ENCODE measurements around the gene CLASP1. TPM values are rescaled to one million over a fixed set of nuclear protein-coding genes. Genes with fewer than 3 reads are reported as not detected.

Gene CLASP1
- total and polyA plus RNA-seq, 2 experiments from 2014 or later: 20.1 to 37.4 TPM

GRCh38 chr2:121550669-121551068 is 98.6 kb downstream of the CLASP1 start:
- Histone ChIP-seq H3K27me3 (replicated peaks; ENCODE audit: insufficient read depth) (no peaks in the 10 kb centered on the region), H3K4me2 (ENCODE audit: unreplicated experiment) (no peak overlapping the region), H3F3A (ENCODE audit: insufficient read depth) (no peaks in the 10 kb centered on the region), H3K9me2 (ENCODE audit: insufficient read depth) (no peaks in the 10 kb centered on the region), H2AFZ (no peak overlapping the region), H3K27ac (no peak overlapping the region), H3K79me2 (ENCODE audit: insufficient read depth) (peaks cover 96% of the 10 kb centered on the region), H3K9me3 (ENCODE audit: low read depth) (no peaks in the 10 kb centered on the region), H3K9ac (no peak overlapping the region), H3K36me3 (ENCODE audit: low read depth) (no peaks in the 10 kb centered on the region), H3K4me1 (ENCODE audit: insufficient read depth) (no peaks in the 10 kb centered on the region), H4K20me1 (ENCODE audit: insufficient read depth) (peaks cover 22% of the 10 kb centered on the region), H3K4me3 (no peak overlapping the region)
- in situ Hi-C loops (cut with MboI): no loop called here
- TF ChIP-seq EZH2 (IDR thresholded peaks at IDR 0.05; ENCODE audit: insufficient read depth, poor library complexity, severe bottlenecking): no peak
- no peak for TF ChIP-seq EZH2phosphoT487 (IDR thresholded peaks at IDR 0.05; ENCODE audit: insufficient read depth, low read depth)
- WGBS, 2 experiments (ENCODE audit: low coverage in 1 of 2, low lambda C conversion rate in 2 of 2, missing lambda C conversion rate in 2 of 2): 52 to 56% methylated on average over 2 of the region's 2 CpGs
- DNase-seq: no peak

- in situ Hi-C loops (cut with MboI): loop anchor here (25.0 kb wide), 1 partner anchor 165 kb away; no protein-coding TSS in a partner anchor
- H4K20me1 ChIP-seq (ENCODE audit: insufficient read depth): peaks cover 35% of the 10 kb centered on the region
- WGBS, 2 experiments (ENCODE audit: low coverage in 1 of 2, low lambda C conversion rate in 2 of 2, missing lambda C conversion rate in 2 of 2): 78 to 81% methylated on average over 5 of the region's 5 CpGs
These were observed 101.6 kb downstream of the CLASP1 start for GRCh38 chr2:121547646-121548045.

GRCh38 chr2:121545913-121546312 is 103.3 kb downstream of the CLASP1 start:
- in situ Hi-C loops (cut with MboI): loop anchor here (25.0 kb wide), 1 partner anchor 166 kb away; no protein-coding TSS in a partner anchor
- no peaks in the 10 kb centered on the region; the same call in 1 of the 2 replicates for H3K4me1 ChIP-seq (ENCODE audit: insufficient read depth)
- peaks cover 35% of the 10 kb centered on the region for H4K20me1 ChIP-seq (ENCODE audit: insufficient read depth)
- H3K4me3 ChIP-seq: no peak overlapping the region
- no peak overlapping the region for H3K4me2 ChIP-seq (ENCODE audit: unreplicated experiment)
- no peak overlapping the region for H3K27ac ChIP-seq
- no peaks in the 10 kb centered on the region for H3F3A ChIP-seq (ENCODE audit: insufficient read depth)
- no peaks in the 10 kb centered on the region for H3K9me3 ChIP-seq (ENCODE audit: low read depth)
- no peaks in the 10 kb centered on the region for H3K9me2 ChIP-seq (ENCODE audit: insufficient read depth)
- H3K79me2 ChIP-seq (ENCODE audit: insufficient read depth): peaks cover 100% of the 10 kb centered on the region
- no peaks in the 10 kb centered on the region for H3K27me3 ChIP-seq (replicated peaks; ENCODE audit: insufficient read depth)
- WGBS, 2 experiments (ENCODE audit: low coverage in 1 of 2, low lambda C conversion rate in 2 of 2, missing lambda C conversion rate in 2 of 2): 97 to 99% methylated on average over 2 of the region's 2 CpGs
- H3K36me3 ChIP-seq (ENCODE audit: low read depth): no peaks in the 10 kb centered on the region
- no peak overlapping the region for H3K9ac ChIP-seq
- no peak for DNase-seq
- TF ChIP-seq EZH2 (IDR thresholded peaks at IDR 0.05; ENCODE audit: insufficient read depth, poor library complexity, severe bottlenecking) (no peak), EZH2phosphoT487 (IDR thresholded peaks at IDR 0.05; ENCODE audit: insufficient read depth, low read depth) (no peak)
- no peak overlapping the region for H2AFZ ChIP-seq

More at GRCh38 chr2:121547646-121548045, 101.6 kb downstream of the CLASP1 start:
- H3K9me2 ChIP-seq (ENCODE audit: insufficient read depth): no peaks in the 10 kb centered on the region
- H3K4me3 ChIP-seq: no peak overlapping the region
- H3K79me2 ChIP-seq (ENCODE audit: insufficient read depth): peaks cover 100% of the 10 kb centered on the region
- H3F3A ChIP-seq (ENCODE audit: insufficient read depth): no peaks in the 10 kb centered on the region
- no peak overlapping the region for H3K27ac ChIP-seq
- DNase-seq: no peak
- no peaks in the 10 kb centered on the region for H3K36me3 ChIP-seq (ENCODE audit: low read depth)
- TF ChIP-seq EZH2 (IDR thresholded peaks at IDR 0.05; ENCODE audit: insufficient read depth, poor library complexity, severe bottlenecking) (no peak), EZH2phosphoT487 (IDR thresholded peaks at IDR 0.05; ENCODE audit: insufficient read depth, low read depth) (no peak)
- no peak overlapping the region for H3K4me2 ChIP-seq (ENCODE audit: unreplicated experiment)
- H3K4me1 ChIP-seq (ENCODE audit: insufficient read depth): no peaks in the 10 kb centered on the region; the same call in 1 of the 2 replicates
- no peak overlapping the region for H3K9ac ChIP-seq
- no peaks in the 10 kb centered on the region for H3K27me3 ChIP-seq (replicated peaks; ENCODE audit: insufficient read depth)
- no peak overlapping the region for H2AFZ ChIP-seq
- H3K9me3 ChIP-seq (ENCODE audit: low read depth): no peaks in the 10 kb centered on the region

GRCh38 chr2:121545257-121545656 is 104.0 kb downstream of the CLASP1 start:
- Histone ChIP-seq H3K9me3 (ENCODE audit: low read depth) (no peaks in the 10 kb centered on the region), H4K20me1 (ENCODE audit: insufficient read depth) (peaks cover 35% of the 10 kb centered on the region), H3K27ac (no peak overlapping the region), H3K9me2 (ENCODE audit: insufficient read depth) (no peaks in the 10 kb centered on the region), H3K4me1 (ENCODE audit: insufficient read depth) (peaks cover 2% of the 10 kb centered on the region), H3K36me3 (ENCODE audit: low read depth) (no peaks in the 10 kb centered on the region), H3K27me3 (replicated peaks; ENCODE audit: insufficient read depth) (no peaks in the 10 kb centered on the region), H3K79me2 (ENCODE audit: insufficient read depth) (peaks cover 100% of the 10 kb centered on the region), H3K9ac (no peak overlapping the region), H3K4me3 (no peak overlapping the region), H3F3A (ENCODE audit: insufficient read depth) (peaks cover 2% of the 10 kb centered on the region), H3K4me2 (ENCODE audit: unreplicated experiment) (no peak overlapping the region), H2AFZ (no peak overlapping the region)
- in situ Hi-C loops (cut with MboI): loop anchor here (25.0 kb wide), 1 partner anchor 167 kb away; no protein-coding TSS in a partner anchor
- WGBS, 2 experiments (ENCODE audit: low coverage in 1 of 2, low lambda C conversion rate in 2 of 2, missing lambda C conversion rate in 2 of 2): 92 to 94% methylated on average over 7 of the region's 7 CpGs
- DNase-seq: no peak
- no peak for TF ChIP-seq EZH2phosphoT487 (IDR thresholded peaks at IDR 0.05; ENCODE audit: insufficient read depth, low read depth)
- TF ChIP-seq EZH2 (IDR thresholded peaks at IDR 0.05; ENCODE audit: insufficient read depth, poor library complexity, severe bottlenecking): no peak

All from GM23248 (cell line).